ENCODE measurements around the gene DNAI2.

Gene DNAI2

GRCh38 chr17:74237321-74237720 lies 36.7 kb upstream of the DNAI2 start:
- ATAC-seq = no peak
- TF ChIP-seq TSHZ2 (CRISPR knock-in tag; IDR thresholded peaks at IDR 0.05) = no peak
- no peak for TF ChIP-seq PPARA (CRISPR knock-in tag; IDR thresholded peaks at IDR 0.05; ENCODE audit: borderline replicate concordance)
- TF ChIP-seq ZFP3 (CRISPR knock-in tag; IDR thresholded peaks at IDR 0.05) = no peak
- TF ChIP-seq ZFP30 (CRISPR knock-in tag; IDR thresholded peaks at IDR 0.05) = no peak
- TF ChIP-seq POU6F1 (CRISPR knock-in tag; IDR thresholded peaks at IDR 0.05; ENCODE audit: borderline replicate concordance, low read depth) = no peak
- no peak for TF ChIP-seq ARNTL (CRISPR knock-in tag; IDR thresholded peaks at IDR 0.05; ENCODE audit: borderline replicate concordance, low read depth)
- no peak for TF ChIP-seq ZNF8 (CRISPR knock-in tag; IDR thresholded peaks at IDR 0.05)
- no peak for TF ChIP-seq SNAI2 (CRISPR knock-in tag; IDR thresholded peaks at IDR 0.05)
- TF ChIP-seq TCF4 (CRISPR knock-in tag; IDR thresholded peaks at IDR 0.05; ENCODE audit: borderline replicate concordance) = no peak
- TF ChIP-seq ZC3H10 (CRISPR knock-in tag; IDR thresholded peaks at IDR 0.05) = no peak

GRCh38 chr17:74239172-74239571 lies 34.9 kb upstream of the DNAI2 start:
- ATAC-seq = no peak
- TF ChIP-seq OSR1 (CRISPR knock-in tag; IDR thresholded peaks at IDR 0.05) (no peak), GLIS3 (CRISPR knock-in tag; IDR thresholded peaks at IDR 0.05) (no peak), PATZ1 (CRISPR knock-in tag; IDR thresholded peaks at IDR 0.05; ENCODE audit: borderline replicate concordance) (no peak), CREB5 (CRISPR knock-in tag; IDR thresholded peaks at IDR 0.05; ENCODE audit: low read depth) (no peak), BACH2 (CRISPR knock-in tag; IDR thresholded peaks at IDR 0.05; ENCODE audit: borderline replicate concordance) (no peak)

- no peak for TF ChIP-seq ESRRG (CRISPR knock-in tag; IDR thresholded peaks at IDR 0.05)
- no peak for TF ChIP-seq PPARA (CRISPR knock-in tag; IDR thresholded peaks at IDR 0.05; ENCODE audit: borderline replicate concordance)
- no peak for TF ChIP-seq ZNF70 (CRISPR knock-in tag; IDR thresholded peaks at IDR 0.05)
- TF ChIP-seq ZC3H10 (CRISPR knock-in tag; IDR thresholded peaks at IDR 0.05) = no peak
- no peak for ATAC-seq
These were observed 33.3 kb upstream of the DNAI2 start for GRCh38 chr17:74240618-74241205.

GRCh38 chr17:74241431-74241830 lies 32.6 kb upstream of the DNAI2 start:
- no peak for ATAC-seq
- TF ChIP-seq GLIS3 (CRISPR knock-in tag; IDR thresholded peaks at IDR 0.05) (no peak), PPARA (CRISPR knock-in tag; IDR thresholded peaks at IDR 0.05; ENCODE audit: borderline replicate concordance) (no peak), ZNF70 (CRISPR knock-in tag; IDR thresholded peaks at IDR 0.05) (no peak), ZC3H10 (CRISPR knock-in tag; IDR thresholded peaks at IDR 0.05) (no peak), ISL1 (CRISPR knock-in tag; IDR thresholded peaks at IDR 0.05) (no peak), CSRNP3 (CRISPR knock-in tag; IDR thresholded peaks at IDR 0.05) (no peak), ZFP3 (CRISPR knock-in tag; IDR thresholded peaks at IDR 0.05) (no peak), ARNTL (CRISPR knock-in tag; IDR thresholded peaks at IDR 0.05; ENCODE audit: borderline replicate concordance, low read depth) (no peak), ESRRG (CRISPR knock-in tag; IDR thresholded peaks at IDR 0.05) (no peak), SNAI2 (CRISPR knock-in tag; IDR thresholded peaks at IDR 0.05) (no peak), OSR1 (CRISPR knock-in tag; IDR thresholded peaks at IDR 0.05) (no peak)

Measured in SK-N-SH treated with all-trans-retinoic acid at 6 μM for 48 hours (cell line).